ENCODE measurements around the gene SLC4A7.
"Not testable (repeated sequence)": the region's sequence is repeated elsewhere in the genome, so short reads cannot be mapped to it uniquely, and the experiment has no call there.

The SLC4A7 gene

GRCh38 chr3:27333843-27334242, 150.3 kb downstream of the SLC4A7 start:
- H3K36me3 ChIP-seq (ENCODE audit: insufficient read depth) = no peaks in the 10 kb centered on the region
- no peaks in the 10 kb centered on the region for H4K20me1 ChIP-seq (ENCODE audit: insufficient read depth)
- H3K27ac ChIP-seq = no peak overlapping the region
- H3K4me2 ChIP-seq = no peak overlapping the region
- TF ChIP-seq CTCF (conservative IDR thresholded peaks at IDR 0.05; ENCODE audit: low read depth, low read length) = no peak
- H3K4me1 ChIP-seq (ENCODE audit: low read depth, poor library complexity, severe bottlenecking) = no peaks in the 10 kb centered on the region
- no peaks in the 10 kb centered on the region for H3K27me3 ChIP-seq (ENCODE audit: insufficient read depth, low read depth)
- H2AFZ ChIP-seq (ENCODE audit: low read depth) = no peak overlapping the region
- no peak overlapping the region for H3K9ac ChIP-seq
- H3K79me2 ChIP-seq (ENCODE audit: insufficient read depth, low read depth) = no peaks in the 10 kb centered on the region
- H3K4me3 ChIP-seq (IDR thresholded peaks at IDR 0.05; ENCODE audit: insufficient read depth, low read depth, low read length) = no peak overlapping the region

GRCh38 chr3:27328982-27329762, 155.0 kb downstream of the SLC4A7 start:
- H3K36me3 ChIP-seq (ENCODE audit: insufficient read depth); H2AFZ ChIP-seq (ENCODE audit: low read depth); H3K79me2 ChIP-seq (ENCODE audit: insufficient read depth, low read depth); H3K9ac ChIP-seq; H3K27ac ChIP-seq; H3K4me1 ChIP-seq (ENCODE audit: low read depth, poor library complexity, severe bottlenecking); H3K27me3 ChIP-seq (ENCODE audit: insufficient read depth, low read depth); H4K20me1 ChIP-seq (ENCODE audit: insufficient read depth); H3K4me2 ChIP-seq; H3K4me3 ChIP-seq (IDR thresholded peaks at IDR 0.05; ENCODE audit: insufficient read depth, low read depth, low read length): not testable (repeated sequence)

GRCh38 chr3:27326629-27327545, 157.3 kb downstream of the SLC4A7 start:
- H3K9ac ChIP-seq = no peak overlapping the region
- H3K27ac ChIP-seq = no peak overlapping the region
- H4K20me1 ChIP-seq (ENCODE audit: insufficient read depth) = no peaks in the 10 kb centered on the region
- H3K4me2 ChIP-seq = no peak overlapping the region
- H3K27me3 ChIP-seq (ENCODE audit: insufficient read depth, low read depth) = no peaks in the 10 kb centered on the region
- H3K36me3 ChIP-seq (ENCODE audit: insufficient read depth) = no peaks in the 10 kb centered on the region
- H3K4me3 ChIP-seq (IDR thresholded peaks at IDR 0.05; ENCODE audit: insufficient read depth, low read depth, low read length) = no peak overlapping the region
- H2AFZ ChIP-seq (ENCODE audit: low read depth) = no peak overlapping the region
- no peaks in the 10 kb centered on the region for H3K79me2 ChIP-seq (ENCODE audit: insufficient read depth, low read depth)
- no peaks in the 10 kb centered on the region for H3K4me1 ChIP-seq (ENCODE audit: low read depth, poor library complexity, severe bottlenecking)
- no peak for TF ChIP-seq CTCF (conservative IDR thresholded peaks at IDR 0.05; ENCODE audit: low read depth, low read length)

- no peak overlapping the region for H3K9ac ChIP-seq
- no peaks in the 10 kb centered on the region for H3K36me3 ChIP-seq (ENCODE audit: insufficient read depth)
- no peak overlapping the region for H3K27ac ChIP-seq
- H3K4me1 ChIP-seq (ENCODE audit: low read depth, poor library complexity, severe bottlenecking) = no peaks in the 10 kb centered on the region
- H3K79me2 ChIP-seq (ENCODE audit: insufficient read depth, low read depth) = no peaks in the 10 kb centered on the region
- no peaks in the 10 kb centered on the region for H4K20me1 ChIP-seq (ENCODE audit: insufficient read depth)
- H3K27me3 ChIP-seq (ENCODE audit: insufficient read depth, low read depth) = no peaks in the 10 kb centered on the region
- H3K4me2 ChIP-seq = no peak overlapping the region
- TF ChIP-seq CTCF (conservative IDR thresholded peaks at IDR 0.05; ENCODE audit: low read depth, low read length) = no peak
- no peak overlapping the region for H2AFZ ChIP-seq (ENCODE audit: low read depth)
- H3K4me3 ChIP-seq (IDR thresholded peaks at IDR 0.05; ENCODE audit: insufficient read depth, low read depth, low read length) = no peak overlapping the region
These were observed 158.0 kb downstream of the SLC4A7 start for GRCh38 chr3:27326202-27326601.

Measured in KMS-11 (cell line).